Measurements from ENCODE around the gene TMPRSS6.

TMPRSS6 gene

GRCh38 chr22:37112084-37112728 is 2.7 kb upstream of the TMPRSS6 start:
- no peak for DNase-seq

GRCh38 chr22:37111156-37111717 is 1.7 kb upstream of the TMPRSS6 start:
- no peak for DNase-seq

- DNase-seq: no peak
Measured at GRCh38 chr22:37107816-37108621, 1.5 kb downstream of the TMPRSS6 start.

- DNase-seq: no peak
Measured at GRCh38 chr22:37105990-37106389, 3.5 kb downstream of the TMPRSS6 start.

- DNase-seq: no peak
Measured at GRCh38 chr22:37105154-37105553, 4.4 kb downstream of the TMPRSS6 start.

GRCh38 chr22:37103656-37104452 is 5.7 kb downstream of the TMPRSS6 start:
- DNase-seq: no peak

- no peak for DNase-seq
Measured at GRCh38 chr22:37103151-37103550, 6.4 kb downstream of the TMPRSS6 start.

GRCh38 chr22:37101311-37102066 is 8.0 kb downstream of the TMPRSS6 start:
- DNase-seq: no peak

GRCh38 chr22:37100589-37101127 is 8.9 kb downstream of the TMPRSS6 start:
- DNase-seq: no peak

GRCh38 chr22:37098976-37099591 is 10.4 kb downstream of the TMPRSS6 start:
- no peak for DNase-seq

GRCh38 chr22:37097346-37097745 is 12.2 kb downstream of the TMPRSS6 start:
- no peak for DNase-seq

- DNase-seq: peak; percentile 60
Measured at GRCh38 chr22:37095113-37095512, 14.4 kb downstream of the TMPRSS6 start.

GRCh38 chr22:37094239-37094638 is 15.3 kb downstream of the TMPRSS6 start:
- no peak for DNase-seq

- no peak for DNase-seq
Measured at GRCh38 chr22:37092997-37093396, 16.5 kb downstream of the TMPRSS6 start.

- DNase-seq: no peak
Measured at GRCh38 chr22:37091994-37092393, 17.5 kb downstream of the TMPRSS6 start.

GRCh38 chr22:37090920-37091695 is 18.4 kb downstream of the TMPRSS6 start:
- DNase-seq: no peak

GRCh38 chr22:37089434-37089833 is 20.1 kb downstream of the TMPRSS6 start:
- DNase-seq: no peak

GRCh38 chr22:37088750-37089408 is 20.6 kb downstream of the TMPRSS6 start:
- DNase-seq: no peak

- DNase-seq: no peak
Measured at GRCh38 chr22:37088108-37088605, 21.4 kb downstream of the TMPRSS6 start.

- DNase-seq: no peak
Measured at GRCh38 chr22:37086184-37086583, 23.3 kb downstream of the TMPRSS6 start.

Data from stimulated activated CD4-positive, alpha-beta T cell treated with anti-CD3 and anti-CD28 coated beads, Interleukin-4, amount 100 ng/mL, for 1 hour (primary cell).